Heart right ventricle (tissue), 16 donors: ENCODE data around the gene UBQLN2. TPM values are rescaled to one million over a fixed set of nuclear protein-coding genes. Genes with fewer than 3 reads are reported as not detected.

Experiments used
- ATAC-seq, 8 donors: fragments of 200-7000 bp; cut with Tn5 transposase; one replicate each; pipeline ENCODE4 v1.9.1; 2020; ENCODE audit warnings: mild to moderate bottlenecking in 8 of 8, moderate library complexity in 8 of 8, moderate number of reproducible peaks in 1 of 8
- DNase-seq, 2 donors: peaks; one replicate each; pipeline ENCODE4 v3.0.0-alpha.2; 2020
- H3K27ac ChIP-seq, 10 donors: fragments of 200-600 bp; sonication (generic) in 2 of 10; one replicate each; pipeline versions ENCODE4 v1.5.0 to v1.8.0; 2020 to 2022; ENCODE audit warnings: mild to moderate bottlenecking in 3 of 10
- H3K27me3 ChIP-seq, 7 donors: fragments of 200-600 bp; one replicate each; pipeline ENCODE4 v1.8.0; 2021 to 2022; ENCODE audit warnings: mild to moderate bottlenecking in 2 of 7
- H3K36me3 ChIP-seq, 9 donors: fragments of 200-600 bp; sonication (generic) in 1 of 9; one replicate each; pipeline versions ENCODE4 v1.5.0 to v1.8.0; 2020 to 2022; ENCODE audit warnings: mild to moderate bottlenecking in 2 of 9
- H3K4me1 ChIP-seq, 9 donors: fragments of 200-600 bp; sonication (generic) in 1 of 9; one replicate each; pipeline versions ENCODE4 v1.5.0 to v1.8.0; 2020 to 2022; ENCODE audit warnings: mild to moderate bottlenecking in 4 of 9
- H3K4me3 ChIP-seq, 10 donors: fragments of 200-600 bp; sonication (generic) in 2 of 10; one replicate each; pipeline versions ENCODE4 v1.5.0 to v1.8.0; 2020 to 2022; ENCODE audit warnings: mild to moderate bottlenecking in 7 of 10, moderate library complexity in 2 of 10
- H3K9me3 ChIP-seq, 11 donors: fragments of 200-600 bp in 10 of 11; sonication (generic) in 2 of 11; one replicate each; pipeline versions ENCODE4 v1.5.0 to v1.8.0; 2013 to 2022; ENCODE audit warnings: mild to moderate bottlenecking in 2 of 11, control low read depth in 1 of 11, moderate library complexity in 1 of 11
- WGBS, 2 donors: extraction: QIAGEN DNeasy Blood & Tissue Kit; methylation state at CpG; one replicate each; pipeline ENCODE4 v1.1.7; 2013; ENCODE audit warnings: inconsistent platforms in 1 of 2; 5-methylcytosine and 5-hydroxymethylcytosine counted together
- intact Hi-C, 10 donors: fragments of 100-400 bp; cut with DNase I; formaldehyde crosslinking; loops; one replicate each; pipeline versions ENCODE4 v1.11.1 to v1.14.2; 2022
- polyA plus RNA-seq, 2 donors: library from polyadenylated mRNA; stranded (reverse); fragments of 200-250 nt; gene quantifications; one replicate each; pipeline ENCODE4 v1.2.3, GENCODE V29; 2013
- total RNA-seq, 10 donors: library from RNA; stranded (reverse); fragmentation: NEBNext Ultra II Directional in 3 of 10; extraction: Animal tissue kit (Norgen Biotek cat#: 25700) in 3 of 10; gene quantifications; one replicate each; pipeline versions ENCODE4 v1.2.1 to v1.2.4, GENCODE V29; 2021 to 2023
- TF ChIP-seq, protein P1 (sequence below), 9 donors: fragments of 200-600 bp; sonication (generic) in 2 of 9; IDR thresholded peaks; one replicate each; pipeline versions ENCODE4 v1.5.0 to v1.8.0; 2021 to 2022; ENCODE audit warnings: antibody characterized with exemption in 9 of 9, mild to moderate bottlenecking in 5 of 9, moderate library complexity in 1 of 9
- donor health status: Arrhythmogenic right ventricular cardiomyopathy.
- donor health status: ischemic (EF 13 %, LVEDD 7.1; RV severe dilation, severe dysfunction).
- donor health status: healthy with polysubstance abuse.
- donor health status: DM: no; HTN: yes; CAD: no.
- donor health status: DM: no; HTN: no; CAD: no.
- donor health status: ischemic (EF 25% LVEDD 6.9; RV normal size, moderate dysfunction).
- donor health status: ischemic (EF 25% LVEDD 5.7; RV mildly dilated, moderate dysfunction).
- donor health status: healthy.
- donor health status: DM: yes; HTN: yes; CAD: no.
- donor health status: Ischemic cardiomyopathy.
- donor health status: ischemic (EF 35%, LVEDD 5.7; RV mildly dilated, moderate dysfunction).
- donor health status: nonischemic (EF 11% LVEDD 7.7; RV severe dilation, severe dysfunction).
- donor health status: DM: yes; HTN: yes; CAD: no.
- donor health status: PGD.
- donor health status: ischemic (EF 29% LVEDD 5.4; RV normal size, mild dysfunction).
- donor health status: nonischemic (EF 23%, LVEDD 6.1; RV moderate dilation, normal function).

UBQLN2 gene
- total and polyA plus RNA-seq, 12 donors: 7.2 to 43.8 (median 35.4) TPM

DNA sequence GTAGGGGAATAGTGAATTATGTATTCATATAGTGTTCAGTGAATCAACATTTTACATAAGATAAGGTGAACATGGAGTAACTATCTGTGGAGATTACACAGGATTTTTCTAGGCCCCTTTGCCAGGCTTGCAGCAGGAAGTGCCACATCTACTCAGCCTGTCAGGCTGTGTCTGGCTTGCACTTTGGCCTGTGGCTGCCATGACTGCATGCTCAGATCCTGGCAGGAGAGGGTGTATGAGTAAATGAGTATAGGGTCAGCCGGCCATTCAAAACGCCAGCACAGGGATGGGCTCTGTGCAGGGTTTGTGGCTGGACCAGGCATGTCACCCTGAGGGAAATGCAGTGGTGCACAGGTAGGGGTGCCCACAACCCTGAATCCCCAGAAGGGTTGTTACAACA is 51.9 kb downstream of the UBQLN2 start:
- ATAC-seq: no peak
- no peak overlapping the region for H3K4me3 ChIP-seq
- no peaks in the 10 kb centered on the region for H3K36me3 ChIP-seq
- no peaks in the 10 kb centered on the region for H3K9me3 ChIP-seq
- DNase-seq: no peak
- WGBS, 2 donors: 77 to 96% methylated on average over 2 of the region's 2 CpGs
- H3K27ac ChIP-seq: no peak overlapping the region
- intact Hi-C loops: no loop called here
- TF ChIP-seq, protein P1, sequence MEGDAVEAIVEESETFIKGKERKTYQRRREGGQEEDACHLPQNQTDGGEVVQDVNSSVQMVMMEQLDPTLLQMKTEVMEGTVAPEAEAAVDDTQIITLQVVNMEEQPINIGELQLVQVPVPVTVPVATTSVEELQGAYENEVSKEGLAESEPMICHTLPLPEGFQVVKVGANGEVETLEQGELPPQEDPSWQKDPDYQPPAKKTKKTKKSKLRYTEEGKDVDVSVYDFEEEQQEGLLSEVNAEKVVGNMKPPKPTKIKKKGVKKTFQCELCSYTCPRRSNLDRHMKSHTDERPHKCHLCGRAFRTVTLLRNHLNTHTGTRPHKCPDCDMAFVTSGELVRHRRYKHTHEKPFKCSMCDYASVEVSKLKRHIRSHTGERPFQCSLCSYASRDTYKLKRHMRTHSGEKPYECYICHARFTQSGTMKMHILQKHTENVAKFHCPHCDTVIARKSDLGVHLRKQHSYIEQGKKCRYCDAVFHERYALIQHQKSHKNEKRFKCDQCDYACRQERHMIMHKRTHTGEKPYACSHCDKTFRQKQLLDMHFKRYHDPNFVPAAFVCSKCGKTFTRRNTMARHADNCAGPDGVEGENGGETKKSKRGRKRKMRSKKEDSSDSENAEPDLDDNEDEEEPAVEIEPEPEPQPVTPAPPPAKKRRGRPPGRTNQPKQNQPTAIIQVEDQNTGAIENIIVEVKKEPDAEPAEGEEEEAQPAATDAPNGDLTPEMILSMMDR (IDR thresholded peaks at IDR 0.05): no peak
- peaks cover 0 to 34% (median 0%) of the 10 kb centered on the region in 7 donors for H3K27me3 ChIP-seq
- H3K4me1 ChIP-seq: no peaks in the 10 kb centered on the region

Other genes with a start within 250 kb of the UBQLN2 start
- 10 to 100 TPM; 14.7 to 36.7 (median 25.7) TPM for gene NBDY, start 165.6 kb downstream of the UBQLN2 start, total RNA-seq
- gene NBDY, start 165.6 kb downstream of the UBQLN2 start, polyA plus RNA-seq: 10 to 100 TPM; 11.4 to 29.1 TPM